Measurements from ENCODE around the gene PGS1. TPM values are rescaled to one million over a fixed set of nuclear protein-coding genes. Genes with fewer than 3 reads are reported as not detected.

Gene PGS1
- polyA plus RNA-seq, 3 donors: 26.0 to 87.1 (median 28.0) TPM

- Mint-ChIP-seq H3K4me1 (peaks cover 77% of the 10 kb centered on the region), H3K27me3 (ENCODE audit: low read depth in 3 of 3) (no peaks in the 10 kb centered on the region), H3K4me3 (peak overlapping the region; percentile 56 to 62), H3K36me3 (peaks cover 77 to 95% of the 10 kb centered on the region in 2 donors), H3K27ac (peak overlapping the region; percentile 99 to 100 (median 99)), H3K9me3 (peaks cover 0 to 2% (median 0%) of the 10 kb centered on the region in 7 donors)
- peaks cover 32 to 46% of the 10 kb centered on the region in 2 donors for H3K36me3 ChIP-seq (replicated peaks in 1 of 2; ENCODE audit: control insufficient read depth in 1 of 2, insufficient read depth in 2 of 2, low read length in 2 of 2)
- TF ChIP-seq CTCF (IDR thresholded peaks at IDR 0.05): peak; percentile 74
- peak; percentile 74 to 90 (median 84) for DNase-seq
- no peak overlapping the region for H2AFZ ChIP-seq (ENCODE audit: insufficient read depth, low read depth, low read length, poor library complexity, severe bottlenecking)
- peaks cover 60 to 65% of the 10 kb centered on the region in 2 donors for H3K4me1 ChIP-seq (ENCODE audit: control insufficient read depth in 1 of 2, insufficient read depth in 2 of 2, low read length in 2 of 2)
- H3K27me3 ChIP-seq (ENCODE audit: control insufficient read depth in 2 of 2, insufficient read depth in 2 of 2, low read length in 2 of 2): no peaks in the 10 kb centered on the region
- peak overlapping the region in 1 of 3 experiments; percentile 33 for H3K4me3 ChIP-seq (replicated peaks in 1 of 3; ENCODE audit: low read depth in 2 of 3, low read length in 3 of 3)
- H3K79me2 ChIP-seq (ENCODE audit: insufficient read depth, low read length): peaks cover 80% of the 10 kb centered on the region
- peaks cover 15% of the 10 kb centered on the region for H4K20me1 ChIP-seq (ENCODE audit: insufficient read depth, low read length)
- peak overlapping the region; percentile 94 to 95 for H3K27ac ChIP-seq (ENCODE audit: low read depth in 1 of 2, low read length in 2 of 2)
- no CpG with 5 or more reads among the region's 10 CpGs for WGBS (ENCODE audit: insufficient coverage)
- intact Hi-C loops (cut with micrococcal nuclease): no loop called here
- peak overlapping the region; percentile 22 for H3K4me2 ChIP-seq (replicated peaks; ENCODE audit: extremely low read depth, low read length, poor library complexity, severe bottlenecking)
- H3K9me3 ChIP-seq (replicated peaks in 1 of 2; ENCODE audit: control insufficient read depth in 1 of 2, insufficient read depth in 1 of 2, low read length in 2 of 2): no peaks in the 10 kb centered on the region
- H3K9ac ChIP-seq (ENCODE audit: insufficient read depth, low read length, poor library complexity, severe bottlenecking): peak overlapping the region; percentile 64
These were observed 34.0 kb downstream of the PGS1 start for GRCh38 chr17:78412403-78412802.

GRCh38 chr17:78414178-78415162 lies 36.0 kb downstream of the PGS1 start:
- H3K36me3 ChIP-seq (replicated peaks in 1 of 2; ENCODE audit: control insufficient read depth in 1 of 2, insufficient read depth in 2 of 2, low read length in 2 of 2): peaks cover 18 to 31% of the 10 kb centered on the region in 2 donors
- 52% methylated on average over 31 of the region's 34 CpGs for WGBS (ENCODE audit: insufficient coverage)
- H4K20me1 ChIP-seq (ENCODE audit: insufficient read depth, low read length): no peaks in the 10 kb centered on the region
- peaks cover 0 to 4% (median 0%) of the 10 kb centered on the region in 7 donors for H3K9me3 Mint-ChIP-seq
- H3K27ac Mint-ChIP-seq: peak overlapping the region; percentile 99 to 100 (median 99)
- peaks cover 78% of the 10 kb centered on the region for H3K79me2 ChIP-seq (ENCODE audit: insufficient read depth, low read length)
- no peak overlapping the region for H3K9ac ChIP-seq (ENCODE audit: insufficient read depth, low read length, poor library complexity, severe bottlenecking)
- H3K4me1 Mint-ChIP-seq: peaks cover 73% of the 10 kb centered on the region
- peaks cover 72 to 89% of the 10 kb centered on the region in 2 donors for H3K36me3 Mint-ChIP-seq
- no peak for DNase-seq
- no peaks in the 10 kb centered on the region for H3K27me3 Mint-ChIP-seq (ENCODE audit: low read depth in 3 of 3)
- H3K27ac ChIP-seq (ENCODE audit: low read depth in 1 of 2, low read length in 2 of 2): peak overlapping the region in 1 of 2 donors; percentile 94
- H2AFZ ChIP-seq (ENCODE audit: insufficient read depth, low read depth, low read length, poor library complexity, severe bottlenecking): no peak overlapping the region
- no peaks in the 10 kb centered on the region for H3K27me3 ChIP-seq (ENCODE audit: control insufficient read depth in 2 of 2, insufficient read depth in 2 of 2, low read length in 2 of 2)
- intact Hi-C loops (cut with micrococcal nuclease): loop anchor here in 1 of 2 donors (5.0 kb wide), 1 partner anchor 127 kb away; no protein-coding TSS in a partner anchor
- no peaks in the 10 kb centered on the region for H3K9me3 ChIP-seq (replicated peaks in 1 of 2; ENCODE audit: control insufficient read depth in 1 of 2, insufficient read depth in 1 of 2, low read length in 2 of 2)
- peaks cover 65 to 68% of the 10 kb centered on the region in 2 donors for H3K4me1 ChIP-seq (ENCODE audit: control insufficient read depth in 1 of 2, insufficient read depth in 2 of 2, low read length in 2 of 2)
- H3K4me2 ChIP-seq (replicated peaks; ENCODE audit: extremely low read depth, low read length, poor library complexity, severe bottlenecking): peak overlapping the region; percentile 0
- no peak for TF ChIP-seq CTCF (IDR thresholded peaks at IDR 0.05)
- H3K4me3 Mint-ChIP-seq: peak overlapping the region; percentile 20 to 57
- peak overlapping the region in 1 of 3 experiments; percentile 34 for H3K4me3 ChIP-seq (replicated peaks in 1 of 3; ENCODE audit: low read depth in 2 of 3, low read length in 3 of 3)

All from CD14-positive monocyte (primary cell).